Caco-2 (cell line): ENCODE results near the gene SCFD2. TPM values are rescaled to one million over a fixed set of nuclear protein-coding genes. Genes with fewer than 3 reads are reported as not detected.

Source experiments
- BruUV-seq: library from RNA; stranded (reverse); fragments of 400-500 nt; replicated peaks from 2 replicates; lab custom pipeline; 2021; lab: Mats Ljungman, UMichigan
- CTCF ChIA-PET: fragments of 300-600 bp; sonication (Branson Sonifier 250); formaldehyde crosslinking; loops from one replicate; lab custom pipeline; 2022; ENCODE audit warnings: antibody characterized with exemption; lab: Charles Lee
- POLR2A ChIA-PET: fragments of 300-600 bp; sonication (Branson Sonifier 250); formaldehyde crosslinking; loops from one replicate; lab custom pipeline; 2022; ENCODE audit warnings: antibody characterized with exemption; lab: Charles Lee
- DNase-seq, 2 experiments: peaks; one replicate each; pipeline versions ENCODE4 v3.0.0 to v3.0.0-alpha.2; 2020 to 2022
- H3K27me3 ChIP-seq: replicated peaks from 2 replicates; pipeline ENCODE4 v1.6.0; 2011; ENCODE audit warnings: low read length; ENCODE audit not compliant: control insufficient read depth, insufficient read depth
- H3K36me3 ChIP-seq: 2 replicates; pipeline ENCODE4 v1.5.1; 2011; ENCODE audit warnings: low read length; ENCODE audit not compliant: control insufficient read depth, insufficient read depth
- H3K4me1 ChIP-seq: fragments of 250-450 bp; sonication (Bioruptor Pico); 2 replicates; pipeline ENCODE4 v1.5.1; 2020; ENCODE audit warnings: mild to moderate bottlenecking
- H3K4me3 ChIP-seq: 2 replicates; pipeline ENCODE4 v1.5.1; 2011; ENCODE audit warnings: low read depth, mild to moderate bottlenecking, control low read depth, low read length
- H3K9me3 ChIP-seq: fragments of 250-450 bp; sonication (Bioruptor Pico); 2 replicates; pipeline ENCODE4 v1.5.1; 2020; ENCODE audit warnings: mild to moderate bottlenecking, moderate library complexity
- H3K27ac Mint-ChIP-seq: one replicate; pipeline ENCODE4 v1.8.0; 2022; ENCODE audit warnings: mixed read lengths; ENCODE audit not compliant: unreplicated experiment
- H3K27me3 Mint-ChIP-seq: one replicate; pipeline ENCODE4 v1.8.0; 2022; ENCODE audit warnings: mixed read lengths; ENCODE audit not compliant: insufficient read depth, unreplicated experiment
- H3K36me3 Mint-ChIP-seq: one replicate; pipeline ENCODE4 v1.8.0; 2022; ENCODE audit warnings: mild to moderate bottlenecking, mixed read lengths; ENCODE audit not compliant: insufficient read depth, unreplicated experiment
- H3K4me1 Mint-ChIP-seq: one replicate; pipeline ENCODE4 v1.8.0; 2022; ENCODE audit warnings: low read depth, mixed read lengths; ENCODE audit not compliant: unreplicated experiment
- H3K4me3 Mint-ChIP-seq: one replicate; pipeline ENCODE4 v1.8.0; 2022; ENCODE audit warnings: mild to moderate bottlenecking, moderate library complexity, mixed read lengths; ENCODE audit not compliant: unreplicated experiment
- H3K9me3 Mint-ChIP-seq: one replicate; pipeline ENCODE4 v1.8.0; 2022; ENCODE audit warnings: mixed read lengths; ENCODE audit not compliant: unreplicated experiment
- intact Hi-C: fragments of 100-400 bp; cut with micrococcal nuclease; formaldehyde crosslinking; loops from one replicate; pipeline ENCODE4 v1.10.0; 2022; ENCODE audit not compliant: unreplicated experiment
- total RNA-seq: library from RNA; stranded (reverse); gene quantifications from 2 replicates; pipeline ENCODE4 v1.2.3, GENCODE V29; 2022
- TF ChIP-seq, protein P1 (sequence below), 2 experiments: fragments of 200-600 bp in 1 of 2; IDR thresholded peaks; 1 replicate in 1 of 2; 2 replicates in 1 of 2; pipeline versions ENCODE4 v1.5.1 to v1.8.0; 2011 to 2022; ENCODE audit warnings: antibody characterized with exemption in 1 of 2, control low read depth in 1 of 2, inconsistent platforms in 1 of 2, low read depth in 1 of 2, low read length in 1 of 2, mild to moderate bottlenecking in 1 of 2, moderate library complexity in 1 of 2; ENCODE audit not compliant: insufficient read depth in 1 of 2, severe bottlenecking in 1 of 2, unreplicated experiment in 1 of 2

Gene SCFD2
- total RNA-seq, 1 experiment from 2014 or later, result 12.2 TPM

DNA sequence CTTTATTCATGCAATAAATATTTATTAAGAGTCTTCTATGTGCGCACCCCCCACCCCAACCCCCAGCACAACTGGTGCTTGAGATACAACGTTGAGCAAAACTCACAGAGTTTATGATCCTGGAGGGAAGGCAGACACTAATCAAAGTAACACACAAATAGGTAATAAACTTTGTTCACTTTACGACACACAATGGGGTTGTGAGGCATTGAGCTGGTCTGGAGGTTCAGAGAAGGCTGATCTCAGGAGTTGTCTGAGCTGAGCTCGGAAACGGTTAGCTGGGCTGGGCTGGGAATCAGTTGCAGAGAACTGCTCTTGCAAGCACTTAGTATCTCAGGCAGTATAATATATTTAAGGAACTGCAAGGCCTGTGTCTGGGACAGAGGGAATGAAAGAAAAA is 238.5 kb downstream of the SCFD2 start:
- H3K4me1 Mint-ChIP-seq, result peaks cover 13% of the 10 kb centered on the region
- Histone ChIP-seq H3K4me1 (peaks cover 6% of the 10 kb centered on the region), H3K27me3 (no peaks in the 10 kb centered on the region), H3K9me3 (no peaks in the 10 kb centered on the region), H3K4me3 (no peak overlapping the region), H3K36me3 (no peaks in the 10 kb centered on the region)
- H3K36me3 Mint-ChIP-seq, result no peaks in the 10 kb centered on the region
- intact Hi-C loops, result no loop called here
- H3K9me3 Mint-ChIP-seq, result peaks cover 13% of the 10 kb centered on the region
- no peak overlapping the region for H3K4me3 Mint-ChIP-seq
- TF ChIP-seq, protein P1, sequence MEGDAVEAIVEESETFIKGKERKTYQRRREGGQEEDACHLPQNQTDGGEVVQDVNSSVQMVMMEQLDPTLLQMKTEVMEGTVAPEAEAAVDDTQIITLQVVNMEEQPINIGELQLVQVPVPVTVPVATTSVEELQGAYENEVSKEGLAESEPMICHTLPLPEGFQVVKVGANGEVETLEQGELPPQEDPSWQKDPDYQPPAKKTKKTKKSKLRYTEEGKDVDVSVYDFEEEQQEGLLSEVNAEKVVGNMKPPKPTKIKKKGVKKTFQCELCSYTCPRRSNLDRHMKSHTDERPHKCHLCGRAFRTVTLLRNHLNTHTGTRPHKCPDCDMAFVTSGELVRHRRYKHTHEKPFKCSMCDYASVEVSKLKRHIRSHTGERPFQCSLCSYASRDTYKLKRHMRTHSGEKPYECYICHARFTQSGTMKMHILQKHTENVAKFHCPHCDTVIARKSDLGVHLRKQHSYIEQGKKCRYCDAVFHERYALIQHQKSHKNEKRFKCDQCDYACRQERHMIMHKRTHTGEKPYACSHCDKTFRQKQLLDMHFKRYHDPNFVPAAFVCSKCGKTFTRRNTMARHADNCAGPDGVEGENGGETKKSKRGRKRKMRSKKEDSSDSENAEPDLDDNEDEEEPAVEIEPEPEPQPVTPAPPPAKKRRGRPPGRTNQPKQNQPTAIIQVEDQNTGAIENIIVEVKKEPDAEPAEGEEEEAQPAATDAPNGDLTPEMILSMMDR (IDR thresholded peaks at IDR 0.05; ENCODE audit: insufficient read depth in 1 of 2, low read depth in 1 of 2, low read length in 1 of 2, severe bottlenecking in 1 of 2, unreplicated experiment in 1 of 2), result no peak
- no peak overlapping the region for H3K27ac Mint-ChIP-seq
- no TSS peak for BruUV-seq
- no peak for DNase-seq
- CTCF ChIA-PET, result no interaction called here
- POLR2A ChIA-PET, result no interaction called here
- H3K27me3 Mint-ChIP-seq, result no peaks in the 10 kb centered on the region

DNA sequence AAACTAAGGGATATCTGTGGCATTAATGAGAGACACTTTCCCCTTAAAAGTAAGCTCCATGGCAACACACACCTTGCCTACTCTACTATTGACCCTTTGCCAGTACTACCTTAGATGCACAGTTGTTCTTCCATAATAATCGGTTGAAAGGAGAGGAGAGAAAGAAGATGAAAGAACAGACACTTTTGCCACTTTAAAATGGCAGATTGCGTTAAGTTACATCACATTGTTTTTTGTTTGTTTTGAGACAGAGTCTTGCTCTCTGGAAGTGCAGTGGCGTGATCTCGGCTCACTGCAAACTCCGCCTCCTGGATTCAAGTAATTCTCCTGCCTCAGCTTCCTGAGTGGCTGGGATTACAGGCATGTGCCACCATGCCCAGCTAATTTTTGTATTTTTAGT is 239.8 kb downstream of the SCFD2 start:
- TF ChIP-seq, protein P1 (IDR thresholded peaks at IDR 0.05; ENCODE audit: insufficient read depth in 1 of 2, low read depth in 1 of 2, low read length in 1 of 2, severe bottlenecking in 1 of 2, unreplicated experiment in 1 of 2), result no peak
- peaks cover 13% of the 10 kb centered on the region for H3K4me1 Mint-ChIP-seq
- Histone ChIP-seq H3K4me1 (peaks cover 14% of the 10 kb centered on the region), H3K27me3 (no peaks in the 10 kb centered on the region), H3K9me3 (no peaks in the 10 kb centered on the region), H3K36me3 (no peaks in the 10 kb centered on the region), H3K4me3 (no peak overlapping the region)
- peaks cover 13% of the 10 kb centered on the region for H3K9me3 Mint-ChIP-seq
- CTCF ChIA-PET, result no interaction called here
- H3K27ac Mint-ChIP-seq, result peak overlapping the region; percentile 75
- no peaks in the 10 kb centered on the region for H3K36me3 Mint-ChIP-seq
- no peaks in the 10 kb centered on the region for H3K27me3 Mint-ChIP-seq
- POLR2A ChIA-PET, result no interaction called here
- intact Hi-C loops, result no loop called here
- no peak overlapping the region for H3K4me3 Mint-ChIP-seq
- BruUV-seq, result no TSS peak
- DNase-seq, result no peak

DNA sequence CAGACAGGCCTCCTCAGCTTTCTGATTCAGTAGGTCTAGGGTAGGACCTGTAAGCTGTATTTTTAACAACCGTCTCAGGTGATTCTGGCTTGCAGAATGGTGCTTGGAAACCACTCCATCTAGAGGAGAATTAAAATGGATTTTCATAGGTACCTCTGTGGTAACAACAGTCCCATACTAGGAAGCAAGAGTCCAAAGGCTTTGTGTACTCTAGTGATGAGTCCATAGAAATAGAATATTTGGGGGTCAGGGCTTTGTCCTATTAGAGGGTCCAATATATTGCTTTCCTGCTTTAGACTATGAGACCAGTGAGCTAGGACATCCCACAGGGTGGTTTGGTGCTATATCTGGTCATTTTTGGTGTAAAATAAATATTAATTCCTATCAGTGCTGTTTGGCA is 242.0 kb downstream of the SCFD2 start:
- no peak for DNase-seq
- H3K4me1 ChIP-seq, result peaks cover 35% of the 10 kb centered on the region
- no peaks in the 10 kb centered on the region for H3K9me3 ChIP-seq
- CTCF ChIA-PET, result interaction anchor here (0.6 kb wide), 1 partner anchor 1100 kb away, joined by 3 read pairs; no protein-coding TSS in a partner anchor
- BruUV-seq, result no TSS peak
- POLR2A ChIA-PET, result no interaction called here
- Mint-ChIP-seq H3K27ac (no peak overlapping the region), H3K4me1 (peaks cover 13% of the 10 kb centered on the region), H3K36me3 (no peaks in the 10 kb centered on the region), H3K4me3 (no peak overlapping the region), H3K27me3 (no peaks in the 10 kb centered on the region), H3K9me3 (peaks cover 13% of the 10 kb centered on the region)
- intact Hi-C loops, result loop anchor here (5.0 kb wide), 1 partner anchor 82 kb away; no protein-coding TSS in a partner anchor
- no peaks in the 10 kb centered on the region for H3K36me3 ChIP-seq
- TF ChIP-seq, protein P1 (IDR thresholded peaks at IDR 0.05; ENCODE audit: insufficient read depth in 1 of 2, low read depth in 1 of 2, low read length in 1 of 2, severe bottlenecking in 1 of 2, unreplicated experiment in 1 of 2), result no peak
- H3K4me3 ChIP-seq, result no peak overlapping the region
- H3K27me3 ChIP-seq, result no peaks in the 10 kb centered on the region
